GM12874 (cell line): ENCODE measurements around the gene TREML1.

Source experiments
- CTCF ChIP-seq: IDR thresholded peaks from 2 replicates; pipeline ENCODE4 v1.5.1; 2011; ENCODE audit warnings: low read depth, mild to moderate bottlenecking, control low read depth, low read length, moderate library complexity; ENCODE audit not compliant: insufficient read depth

TREML1 gene

GRCh38 chr6:41156001-41156400 lies 1.9 kb upstream of the TREML1 start:
- TF ChIP-seq CTCF: no peak

DNA sequence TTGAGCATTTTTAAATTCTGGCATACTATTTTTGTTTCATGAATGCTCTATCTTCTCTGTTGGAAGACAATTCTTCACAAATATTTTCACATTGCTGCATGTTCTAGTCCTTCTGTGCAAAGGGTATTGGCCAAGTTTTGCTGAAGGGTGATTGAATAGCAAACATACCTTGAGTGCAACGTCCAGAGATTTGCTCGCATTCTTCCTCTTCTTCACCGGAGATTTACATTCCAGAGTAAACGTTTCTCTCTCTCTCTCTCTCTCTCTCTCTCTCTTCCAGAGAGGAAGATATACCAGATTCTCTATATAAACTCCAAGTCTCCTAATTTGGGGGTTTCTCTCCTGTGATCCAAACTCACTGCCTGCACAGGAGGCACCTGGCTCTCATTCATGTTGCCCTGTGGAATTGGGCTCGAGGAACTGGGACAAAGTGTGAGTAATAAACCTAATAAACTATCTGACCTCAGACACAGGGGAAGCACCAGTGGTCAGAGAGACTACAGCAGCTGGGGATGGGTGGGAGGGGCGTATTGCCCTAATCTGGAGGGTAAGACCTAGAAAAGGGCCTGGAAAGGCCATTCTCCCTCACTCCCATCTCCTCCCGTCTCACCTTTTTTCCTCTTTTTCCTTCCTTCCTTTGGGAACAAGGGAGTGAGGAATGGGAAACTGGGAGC lies 1.1 kb upstream of the TREML1 start:
- TF ChIP-seq CTCF: no peak

DNA sequence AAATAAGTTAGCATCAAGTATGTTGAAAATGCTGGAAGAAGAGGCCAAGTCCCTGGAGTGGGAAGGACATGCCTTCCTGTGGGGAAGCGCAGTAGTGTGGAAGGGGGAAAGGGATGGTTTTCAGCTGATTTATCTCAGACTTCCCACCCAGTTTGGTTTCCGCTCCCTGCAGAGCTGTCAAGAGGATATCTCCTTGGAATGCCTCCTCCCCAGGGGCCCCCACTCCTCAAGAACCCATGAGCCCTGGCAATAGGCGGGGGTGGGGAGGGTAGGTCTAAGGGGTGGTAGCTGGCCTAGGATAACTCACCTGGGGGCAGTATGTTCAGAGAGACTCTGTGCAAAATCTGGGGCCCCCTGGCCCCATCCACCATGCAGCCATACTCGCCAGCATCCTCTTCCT lies 696 bp downstream of the TREML1 start:
- TF ChIP-seq CTCF: no peak

- no peak for TF ChIP-seq CTCF
Observed at GRCh38 chr6:41150671-41151070, 3.5 kb downstream of the TREML1 start.

GRCh38 chr6:41147917-41148316 lies 6.2 kb downstream of the TREML1 start:
- TF ChIP-seq CTCF: no peak

DNA sequence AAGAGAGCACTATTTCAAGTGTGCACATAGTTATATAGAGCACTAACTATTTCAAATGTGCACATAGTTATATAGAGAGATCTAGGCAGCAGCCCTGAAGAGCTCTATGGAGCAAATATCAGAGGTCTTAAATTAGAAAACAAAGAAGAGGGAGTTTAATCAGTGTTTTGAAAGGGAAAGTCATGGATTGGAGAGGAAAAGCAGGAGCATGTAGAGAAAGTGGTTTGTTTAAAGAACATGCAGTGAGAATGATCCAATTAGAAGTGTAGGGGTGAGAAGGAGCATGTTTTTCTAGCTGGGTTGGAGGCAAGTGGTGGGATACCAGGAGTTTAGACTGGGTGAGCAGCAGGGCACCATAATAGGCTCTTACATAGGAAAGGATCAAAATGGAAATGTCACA lies 17.2 kb downstream of the TREML1 start:
- TF ChIP-seq CTCF: no peak

GRCh38 chr6:41135062-41135832 lies 18.9 kb downstream of the TREML1 start:
- TF ChIP-seq CTCF: no peak
